Upper lobe of left lung (tissue), 6 donors: ENCODE measurements around the gene BRAF. TPM values are rescaled to one million over a fixed set of nuclear protein-coding genes. Genes with fewer than 3 reads are reported as not detected.
A peak's percentile ranks its signal among the peaks of the same experiment; 100 is the strongest.

Experiments used
- ATAC-seq, 2 donors: fragments of 200-7000 bp; cut with Tn5 transposase; one replicate each; pipeline ENCODE4 v1.9.1; 2022; ENCODE audit warnings: mild to moderate bottlenecking in 2 of 2, moderate library complexity in 2 of 2; ENCODE audit not compliant: low FRiP score in 2 of 2
- DNase-seq, 2 donors: peaks; one replicate each; pipeline ENCODE4 v3.0.0-alpha.2; 2019 to 2020
- H3K27ac ChIP-seq, 4 donors: fragments of 200-600 bp; sonication (generic); one replicate each; pipeline ENCODE4 v1.5.1; 2016 to 2019
- H3K27me3 ChIP-seq, 4 donors: fragments of 200-600 bp; sonication (generic); one replicate each; pipeline ENCODE4 v1.5.1; 2017 to 2019
- H3K36me3 ChIP-seq, 4 donors: fragments of 200-600 bp; sonication (generic); one replicate each; pipeline ENCODE4 v1.5.1; 2016 to 2019
- H3K4me1 ChIP-seq, 4 donors: fragments of 200-600 bp; sonication (generic); one replicate each; pipeline ENCODE4 v1.5.1; 2018 to 2019
- H3K4me3 ChIP-seq, 4 donors: fragments of 200-600 bp; sonication (generic); one replicate each; pipeline ENCODE4 v1.5.1; 2017 to 2019; ENCODE audit warnings: mild to moderate bottlenecking in 2 of 4, moderate library complexity in 1 of 4
- H3K9me3 ChIP-seq, 4 donors: fragments of 200-600 bp; sonication (generic); one replicate each; pipeline ENCODE4 v1.5.1; 2018 to 2019
- CTCF ChIP-seq, 6 experiments: fragments of 450-650 bp in 4 of 6; fragments of 200-600 bp in 2 of 6; sonication (generic) in 2 of 6; IDR thresholded peaks; one replicate each; pipeline ENCODE4 v1.5.1; 2016 to 2019; ENCODE audit warnings: antibody characterized with exemption in 6 of 6
- EP300 ChIP-seq, 4 donors: sonication (generic); formaldehyde crosslinking; IDR thresholded peaks; one replicate each; pipeline ENCODE4 v1.5.1; 2017; ENCODE audit warnings: antibody characterized with exemption in 4 of 4, control low read depth in 2 of 4
- POLR2A ChIP-seq, 4 donors: fragments of 450-650 bp; IDR thresholded peaks; one replicate each; pipeline ENCODE4 v1.5.1; 2016 to 2017; ENCODE audit warnings: antibody characterized with exemption in 4 of 4, mild to moderate bottlenecking in 2 of 4
- POLR2AphosphoS5 ChIP-seq, 2 donors: sonication (generic); formaldehyde crosslinking; IDR thresholded peaks; one replicate each; pipeline ENCODE4 v1.5.1; 2017; ENCODE audit warnings: antibody characterized with exemption in 2 of 2
- WGBS, 2 donors: methylation state at CpG; one replicate each; pipeline ENCODE4 v1.1.5; 2017 to 2018; 5-methylcytosine and 5-hydroxymethylcytosine counted together
- total RNA-seq, 6 donors: library from RNA; depleted of rRNA in 4 of 6; stranded (reverse); fragments of >200 nt in 4 of 6; gene quantifications; one replicate each; pipeline versions ENCODE4 v1.1.0 to v1.2.1, GENCODE V29; 2016 to 2021
- donor health status: DM: no; HTN: no; CAD: no; lungs with moderate emphysema.
- donor health status: DM: no; HTN: yes; CAD: no; lungs with severe emphysema.

BRAF gene
- total RNA-seq: 100 to 1,000 TPM in 1 of 6 donors, 10 to 100 TPM in 5; 31.1 to 106 (median 46.0) TPM

- TF ChIP-seq CTCF (IDR thresholded peaks at IDR 0.05): no peak
- TF ChIP-seq POLR2AphosphoS5 (IDR thresholded peaks at IDR 0.05): peak; percentile 78 to 80
- TF ChIP-seq POLR2A (IDR thresholded peaks at IDR 0.05): peak in 3 of 4 donors; percentile 17 to 55 (median 22)
- TF ChIP-seq EP300 (IDR thresholded peaks at IDR 0.05): peak in 1 of 4 donors; percentile 1
- Histone ChIP-seq H3K9me3 (no peaks in the 10 kb centered on the region), H3K27ac (peak within 1 kb of the TSS; percentile 93 to 100 (median 100)), H3K27me3 (no peaks in the 10 kb centered on the region), H3K36me3 (no peaks in the 10 kb centered on the region), H3K4me1 (peaks cover 17 to 40% (median 27%) of the 10 kb centered on the region in 4 donors), H3K4me3 (peak within 1 kb of the TSS; percentile 73 to 97 (median 83))
- 1 to 3% methylated on average over 21 to 44 of the region's 56 CpGs for WGBS, 2 donors
- ATAC-seq: peak; percentile 88 to 91
- DNase-seq: peak; percentile 85 to 99
These were observed at the start of gene BRAF for GRCh38 chr7:140924821-140925421. TSS of gene BRAF (minus strand) at chr7:140924929. CDS start at chr7:140924703, 226 bp downstream.

DNA sequence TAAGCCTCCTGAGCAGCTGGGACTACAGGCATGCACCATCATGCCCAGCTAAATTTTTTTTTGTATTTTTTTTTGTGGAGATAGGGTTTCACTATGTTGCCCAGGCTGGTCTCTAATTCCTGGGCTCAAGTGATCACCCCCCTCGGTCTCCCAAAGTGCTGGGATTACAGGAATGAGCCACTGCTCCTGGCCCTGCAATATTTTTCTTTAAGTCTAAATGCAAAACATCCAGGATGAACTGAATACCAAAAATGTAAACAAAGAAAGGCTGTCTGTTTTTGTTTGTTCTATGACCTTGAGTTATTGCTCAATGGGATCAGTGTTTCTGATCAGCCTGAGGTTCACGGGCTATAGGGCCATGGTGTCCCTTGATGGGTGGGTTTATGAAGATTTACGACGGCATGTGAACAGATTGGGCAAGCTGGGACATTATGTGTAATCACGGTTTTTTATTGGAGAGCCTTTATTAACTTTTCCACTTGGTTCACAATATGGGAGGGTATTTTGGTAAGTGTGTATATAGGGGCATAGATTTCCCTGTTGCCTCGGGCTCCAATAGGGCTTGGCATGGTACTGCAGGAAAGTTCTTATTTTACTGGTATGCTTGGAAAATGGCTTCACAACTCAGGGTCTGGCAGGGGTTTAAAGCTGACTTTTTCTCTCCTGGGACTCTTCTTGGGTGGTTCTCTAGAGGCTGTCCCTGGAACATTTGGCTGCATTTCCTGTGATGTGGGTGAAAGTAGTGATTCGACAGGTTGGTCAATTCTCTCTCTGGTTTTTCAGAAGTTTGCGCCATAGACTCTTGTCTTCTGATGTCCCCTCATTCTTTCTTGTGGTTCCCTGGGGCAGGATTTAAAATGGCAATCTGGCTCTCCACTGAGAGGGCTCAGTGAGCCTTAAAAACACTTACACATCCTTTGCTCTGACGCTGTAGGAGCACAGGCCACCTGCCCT is 48.4 kb upstream of the BRAF start:
- ATAC-seq (no peak), DNase-seq (no peak)
- Histone ChIP-seq H3K27me3 (no peaks in the 10 kb centered on the region), H3K4me1 (no peaks in the 10 kb centered on the region), H3K36me3 (no peaks in the 10 kb centered on the region), H3K9me3 (no peaks in the 10 kb centered on the region), H3K27ac (no peak overlapping the region), H3K4me3 (no peak overlapping the region)
- WGBS, 2 donors: 73 to 78% methylated on average over 9 of the region's 9 CpGs
- no peak for TF ChIP-seq CTCF (IDR thresholded peaks at IDR 0.05)
- TF ChIP-seq EP300 (IDR thresholded peaks at IDR 0.05): no peak
- TF ChIP-seq POLR2A (IDR thresholded peaks at IDR 0.05): no peak
- no peak for TF ChIP-seq POLR2AphosphoS5 (IDR thresholded peaks at IDR 0.05)

DNA sequence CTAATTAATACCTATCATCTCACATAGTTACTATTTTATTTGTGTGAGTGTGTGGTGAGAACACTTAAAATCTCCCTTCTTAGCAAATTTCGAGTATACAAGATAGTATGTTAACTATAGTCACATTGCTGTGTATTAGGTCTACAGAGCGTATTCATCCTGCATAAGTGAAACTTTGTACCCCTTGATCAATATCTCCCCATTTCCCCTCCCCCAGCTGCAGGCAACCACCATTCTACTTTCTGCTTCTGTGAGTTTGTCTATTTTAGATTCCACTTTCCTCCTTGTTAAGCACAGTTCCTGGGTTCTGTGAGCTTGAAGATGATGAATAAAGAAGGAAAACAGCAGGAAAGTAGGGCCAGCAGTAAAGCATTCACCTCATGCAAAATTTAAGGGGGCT is 47.6 kb upstream of the BRAF start:
- ATAC-seq (no peak), DNase-seq (no peak)
- no peaks in the 10 kb centered on the region for H3K4me1 ChIP-seq
- H3K4me3 ChIP-seq: no peak overlapping the region
- H3K9me3 ChIP-seq: no peaks in the 10 kb centered on the region
- no peak overlapping the region for H3K27ac ChIP-seq
- no peaks in the 10 kb centered on the region for H3K27me3 ChIP-seq
- no peaks in the 10 kb centered on the region for H3K36me3 ChIP-seq
- 88 to 93% methylated on average over 2 of the region's 2 CpGs for WGBS, 2 donors
- no peak for TF ChIP-seq CTCF (IDR thresholded peaks at IDR 0.05)
- no peak for TF ChIP-seq POLR2AphosphoS5 (IDR thresholded peaks at IDR 0.05)
- TF ChIP-seq POLR2A (IDR thresholded peaks at IDR 0.05): no peak
- TF ChIP-seq EP300 (IDR thresholded peaks at IDR 0.05): no peak

DNA sequence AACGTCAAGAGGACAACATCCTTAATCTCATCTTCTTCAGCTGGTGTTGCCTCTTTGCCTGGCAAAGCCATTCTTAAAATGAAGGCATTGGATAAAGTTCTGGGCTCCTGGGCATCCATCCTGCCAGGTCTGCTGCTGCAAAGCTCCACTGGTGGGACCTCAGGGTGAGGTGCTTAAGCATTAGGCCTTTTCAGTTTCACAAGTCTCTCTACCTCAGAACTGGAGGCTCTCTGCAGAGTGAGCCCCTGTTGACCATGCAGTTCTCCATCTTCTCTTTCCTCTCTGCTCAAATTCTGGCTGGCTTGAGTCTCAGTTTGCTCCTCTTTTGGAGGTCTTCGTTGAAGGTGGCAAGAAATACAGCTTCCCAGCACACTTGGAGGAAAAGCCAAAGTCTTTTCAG is 42.7 kb upstream of the BRAF start:
- no peaks in the 10 kb centered on the region for H3K4me1 ChIP-seq
- no peak for TF ChIP-seq CTCF (IDR thresholded peaks at IDR 0.05)
- TF ChIP-seq POLR2A (IDR thresholded peaks at IDR 0.05): no peak
- H3K9me3 ChIP-seq: no peaks in the 10 kb centered on the region
- no peak overlapping the region for H3K27ac ChIP-seq
- 72 to 74% methylated on average over 2 of the region's 2 CpGs for WGBS, 2 donors
- no peaks in the 10 kb centered on the region for H3K27me3 ChIP-seq
- DNase-seq: no peak
- H3K4me3 ChIP-seq: no peak overlapping the region
- no peak for ATAC-seq
- H3K36me3 ChIP-seq: no peaks in the 10 kb centered on the region
